Measurements from ENCODE around the gene DTNB.

Gene DTNB

DNA sequence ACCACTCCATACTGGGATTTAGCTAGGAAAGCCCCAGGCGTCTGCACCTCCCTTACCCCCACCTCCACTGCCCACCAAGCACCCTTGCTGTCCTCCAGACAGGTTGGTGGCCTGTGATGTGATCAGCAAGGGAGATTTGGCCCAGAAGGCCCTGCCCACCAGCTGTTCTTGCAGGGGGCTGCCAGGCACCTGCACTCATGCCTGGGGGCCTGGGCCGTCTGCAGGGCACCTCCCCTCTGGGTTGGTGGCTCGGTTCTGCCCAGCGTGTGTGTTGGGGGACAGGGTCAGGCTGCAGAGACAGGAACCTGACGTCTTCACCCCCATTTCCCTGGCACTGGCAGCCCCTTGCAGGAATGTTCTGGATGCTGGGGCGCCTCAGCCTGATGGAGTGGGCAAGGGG, 337.4 kb downstream of the DTNB start:
- no peak for DNase-seq

DNA sequence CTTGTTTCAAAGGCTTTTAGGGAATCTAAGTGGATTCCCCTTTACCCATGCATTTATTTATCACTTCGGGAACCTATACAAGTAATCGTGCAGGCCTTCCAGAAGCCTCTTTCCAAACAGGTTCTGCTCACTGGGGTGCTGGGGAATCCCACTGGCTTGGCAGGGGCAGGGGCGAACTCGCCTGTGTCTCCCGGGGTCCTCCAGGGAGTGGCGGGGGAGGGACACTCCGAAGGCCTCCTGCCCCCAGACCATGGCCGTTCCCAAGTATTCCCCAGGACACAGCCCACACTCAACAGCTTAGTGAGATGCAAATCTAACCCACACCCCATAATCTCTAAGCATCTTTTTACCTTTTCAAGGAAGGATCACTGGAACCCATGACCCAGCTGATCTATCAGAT, 338.2 kb downstream of the DTNB start:
- DNase-seq = no peak

DNA sequence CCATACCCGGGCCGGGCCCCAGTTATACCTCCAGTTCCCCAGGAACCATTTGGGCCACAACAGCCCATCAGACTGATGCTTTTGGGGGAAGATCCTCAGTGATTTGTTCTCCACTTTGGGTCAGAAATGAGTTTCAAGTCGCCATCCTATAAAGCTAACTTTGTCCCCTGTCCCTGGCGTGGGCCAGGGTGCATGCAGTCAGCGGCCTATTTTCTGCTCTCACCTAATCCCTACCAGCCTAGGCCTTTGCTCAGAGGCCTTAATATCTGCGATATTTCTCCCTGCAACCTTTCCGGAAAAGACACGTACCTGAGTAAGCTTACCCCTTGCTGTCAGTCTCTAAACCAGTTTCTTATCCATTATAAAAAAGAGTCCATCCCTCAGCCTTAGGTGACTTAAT, 338.9 kb downstream of the DTNB start:
- DNase-seq = no peak

DNA sequence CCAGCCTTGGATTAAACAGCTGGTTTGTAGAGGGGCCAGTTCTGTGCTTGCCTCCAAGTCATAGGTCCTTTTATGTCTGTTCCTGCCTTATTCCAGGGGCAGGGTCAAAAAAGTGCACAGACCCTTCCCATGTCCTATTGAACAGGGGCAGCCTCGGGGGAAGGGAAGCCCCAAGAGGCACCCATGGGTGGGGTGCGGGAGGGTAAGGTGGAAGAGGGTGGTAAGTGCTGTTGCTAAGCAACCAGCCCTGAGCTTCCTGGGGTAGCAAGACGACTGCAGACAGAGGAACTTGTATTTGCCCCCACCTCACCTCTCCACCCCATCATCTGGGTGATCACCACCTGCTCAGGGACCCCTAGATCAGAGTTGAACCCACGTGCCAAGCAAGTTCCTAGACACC, 339.4 kb downstream of the DTNB start:
- DNase-seq = no peak

DNA sequence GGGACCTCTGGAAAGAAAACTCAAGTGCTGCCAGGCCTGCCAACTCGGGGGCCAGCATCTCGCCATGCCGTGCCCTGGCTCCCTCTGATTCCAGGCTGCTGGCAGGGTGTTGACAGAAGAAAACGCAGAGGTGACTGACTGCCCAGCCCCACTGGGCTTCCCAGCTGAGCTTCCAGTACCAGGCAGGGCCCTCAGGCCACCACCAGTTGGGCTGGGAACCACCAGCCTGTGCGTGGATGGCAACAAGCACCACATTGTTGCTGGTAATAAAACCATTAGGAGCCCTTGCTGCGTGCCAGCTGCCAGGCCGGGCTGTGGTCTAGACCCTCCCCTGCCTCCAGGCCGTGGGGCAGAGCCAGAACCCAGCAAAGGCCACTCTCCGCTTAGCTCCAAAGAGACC, 340.8 kb downstream of the DTNB start:
- DNase-seq = no peak

DNA sequence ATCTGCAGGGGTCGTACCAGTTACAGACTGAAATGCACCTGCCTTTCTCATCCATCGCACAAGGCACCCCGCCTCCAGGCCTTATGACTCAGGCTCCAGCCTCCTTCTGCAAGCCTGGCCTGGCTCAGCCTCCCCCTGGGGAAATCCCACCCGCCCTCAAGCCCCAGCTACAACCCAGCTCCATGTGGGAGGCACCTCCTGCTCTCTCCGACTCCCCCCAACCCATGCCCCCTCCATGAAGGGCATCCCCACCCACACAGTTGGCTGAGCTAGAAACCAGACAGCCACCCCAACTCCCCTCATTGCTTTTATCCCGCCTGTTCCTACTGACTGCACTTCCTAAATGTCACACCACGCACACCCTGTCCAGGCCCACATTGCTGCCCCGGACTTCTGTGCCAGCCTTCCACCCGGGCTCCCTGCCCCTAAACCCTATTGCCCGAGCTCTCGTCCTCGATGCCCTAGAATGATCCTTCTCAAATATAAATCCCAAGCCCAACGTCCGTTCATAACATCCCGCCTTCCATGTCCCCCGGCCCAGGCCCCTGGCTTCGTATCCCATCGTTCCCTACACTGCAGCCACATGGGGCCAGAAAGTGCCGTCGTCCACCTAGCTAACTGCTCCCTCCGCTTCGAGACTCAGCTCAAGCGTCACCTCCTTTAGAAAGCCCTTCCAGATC, 341.6 kb downstream of the DTNB start:
- no peak for DNase-seq

DNA sequence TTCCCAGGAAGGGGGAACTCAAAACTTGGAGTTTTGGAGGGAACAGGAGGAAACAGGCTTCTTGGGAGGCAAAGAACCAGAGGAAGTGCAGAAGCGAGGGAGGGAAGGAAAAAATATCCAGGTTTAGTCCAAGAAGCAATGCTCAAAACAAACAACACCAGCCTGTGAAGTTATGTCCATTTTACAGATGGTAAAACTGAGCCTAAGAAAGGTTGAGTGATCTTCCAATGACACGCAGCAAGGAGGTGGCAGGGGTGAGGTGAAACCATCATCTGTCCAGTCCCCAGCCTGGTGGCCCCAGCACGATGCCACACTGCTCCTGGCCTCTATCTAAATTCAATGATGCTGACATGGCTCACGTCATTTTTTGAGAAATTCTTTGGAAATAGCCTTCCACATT, 342.4 kb downstream of the DTNB start:
- DNase-seq = no peak

DNA sequence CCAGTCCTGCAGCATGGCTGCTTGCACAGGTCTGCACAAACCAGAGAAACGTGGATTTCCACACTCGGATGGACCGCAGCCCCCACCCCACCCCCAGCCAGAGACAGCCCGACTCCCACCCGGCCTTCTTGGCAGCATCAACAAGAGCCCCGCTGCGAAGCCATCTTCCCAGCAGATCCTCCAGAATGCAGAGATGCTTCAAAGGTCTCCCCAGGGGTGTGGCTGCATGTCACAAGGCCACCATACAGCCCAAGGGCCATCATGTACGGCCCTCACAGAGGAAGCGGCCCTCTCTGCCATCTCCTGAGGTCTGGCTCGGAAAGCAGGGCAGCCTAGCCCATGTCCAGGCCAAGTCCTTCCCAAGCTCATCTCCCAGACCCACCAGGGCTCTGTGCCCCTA, 343.1 kb downstream of the DTNB start:
- no peak for DNase-seq

DNA sequence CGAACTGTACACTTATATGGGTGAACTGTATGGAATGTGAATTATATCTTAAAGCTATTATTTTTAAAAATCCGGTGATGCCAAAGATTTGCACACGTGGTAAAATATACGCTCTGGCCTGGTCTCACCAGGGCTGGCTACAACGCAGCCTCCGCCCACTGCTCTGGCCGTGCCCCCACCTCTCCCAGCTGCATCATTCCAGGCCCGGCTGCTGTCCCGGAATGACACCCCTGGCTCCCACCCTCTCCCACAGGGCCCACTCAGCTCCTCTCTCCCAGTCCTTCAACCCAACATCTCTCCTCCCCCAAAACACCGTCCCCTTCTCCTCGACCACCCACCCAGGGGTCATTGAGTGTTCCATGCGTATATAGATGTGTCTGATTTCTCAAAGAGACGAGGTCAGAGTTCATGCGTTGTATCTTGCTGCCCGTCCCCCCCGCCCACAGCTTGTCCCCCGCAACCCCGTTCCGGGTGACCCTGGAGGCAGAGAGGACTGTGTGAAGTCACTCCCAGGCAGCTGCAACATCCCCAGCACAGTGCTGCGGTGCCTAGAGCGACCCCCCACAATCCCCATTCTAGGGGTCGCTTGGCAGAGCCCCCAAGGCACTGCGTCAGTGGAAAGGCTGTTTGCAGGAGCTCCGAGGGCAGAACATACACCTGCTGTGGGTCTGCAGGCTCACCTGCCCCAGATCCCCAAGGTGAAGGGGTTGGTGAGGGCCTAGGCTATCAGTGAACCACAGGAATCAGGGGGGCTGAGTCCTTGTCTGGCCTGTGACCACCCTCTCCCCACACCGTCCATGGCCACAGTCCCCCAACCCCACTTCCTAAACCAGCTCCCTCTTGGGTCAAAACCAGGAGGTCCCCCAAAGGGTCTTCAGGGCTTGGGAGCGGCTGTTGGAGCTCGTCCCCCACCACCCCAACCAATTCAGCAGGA, 345.0 kb downstream of the DTNB start:
- DNase-seq = no peak

Measured in DMS79 treated with DMSO at 0.1 percent for 48 hours (cell line).